Right cardiac atrium (tissue), 5 donors: ENCODE results near the gene PTPRD. TPM values are rescaled to one million over a fixed set of nuclear protein-coding genes. Genes with fewer than 3 reads are reported as not detected.
"Not testable (repeated sequence)": the region's sequence is repeated elsewhere in the genome, so short reads cannot be mapped to it uniquely, and the experiment has no call there.

Experiments
- ATAC-seq, 2 donors: fragments of 200-7000 bp; cut with Tn5 transposase; one replicate each; pipeline versions ENCODE4 v1.8.0 to v1.9.1; 2020; ENCODE audit warnings: moderate library complexity in 2 of 2, mild to moderate bottlenecking in 1 of 2
- DNase-seq, 3 donors: peaks; one replicate each; pipeline ENCODE4 v3.0.0-alpha.2; 2020
- H3K27ac ChIP-seq: one replicate; pipeline ENCODE4 v1.5.1; 2013; ENCODE audit warnings: mild to moderate bottlenecking, low read length, control low read depth, moderate library complexity
- H3K27me3 ChIP-seq: one replicate; pipeline ENCODE4 v1.6.1; 2013; ENCODE audit not compliant: control insufficient read depth, insufficient read depth
- H3K4me1 ChIP-seq: one replicate; pipeline ENCODE4 v1.6.1; 2013; ENCODE audit warnings: low read length; ENCODE audit not compliant: control insufficient read depth, insufficient read depth
- H3K4me3 ChIP-seq: one replicate; pipeline ENCODE4 v1.5.1; 2013; ENCODE audit warnings: low read length, control low read depth
- H3K9me3 ChIP-seq: one replicate; pipeline ENCODE4 v1.6.1; 2013; ENCODE audit warnings: low read length; ENCODE audit not compliant: control insufficient read depth
- WGBS: extraction: QIAGEN DNeasy Blood & Tissue Kit; methylation state at CpG from one replicate; pipeline ENCODE4 v1.1.7; 2013; 5-methylcytosine and 5-hydroxymethylcytosine counted together
- intact Hi-C, 4 donors: fragments of 100-400 bp; cut with DNase I; formaldehyde crosslinking; loops; one replicate each; pipeline versions ENCODE4 v1.11.0 to v1.14.0; 2022 to 2023
- polyA plus RNA-seq: library from polyadenylated mRNA; stranded (reverse); fragments of 200-250 nt; gene quantifications from one replicate; pipeline ENCODE4 v1.2.3, GENCODE V29; 2013
- total RNA-seq, 4 donors: library from RNA; stranded (reverse); fragmentation: NEBNext Ultra II Directional; extraction: Animal tissue kit (Norgen Biotek cat#: 25700); gene quantifications; one replicate each; pipeline ENCODE4 v1.2.1, GENCODE V29; 2021
- donor health status: healthy with polysubstance abuse.
- donor health status: DM: no; HTN: yes; CAD: no.
- donor health status: DM: no; HTN: no; CAD: no.
- donor health status: DM: no; HTN: yes; CAD: no; lungs with severe emphysema.
- donor health status: DM: yes; HTN: yes; CAD: no.

Gene PTPRD
- total and polyA plus RNA-seq, 5 donors = 1.3 to 11.8 (median 7.1) TPM

DNA sequence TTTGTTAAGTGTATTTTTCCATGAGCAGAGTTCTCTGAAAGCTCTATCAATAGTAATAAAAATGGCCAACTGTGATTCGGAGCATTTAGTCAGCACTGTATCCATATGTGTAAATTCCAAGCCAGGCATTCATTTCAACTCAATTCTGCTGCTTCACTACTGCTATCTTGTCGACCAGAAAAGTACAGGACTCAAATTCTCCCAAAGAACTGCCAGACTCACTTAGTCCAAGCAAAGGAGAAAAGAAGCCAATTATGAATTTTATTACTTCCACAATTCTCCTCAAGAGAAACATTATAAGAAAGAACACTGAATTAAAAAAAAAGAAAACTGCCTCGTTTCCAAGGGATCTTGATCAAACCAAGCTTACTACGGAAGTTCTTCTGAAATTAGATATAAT is 1906.9 kb downstream of the PTPRD start:
- WGBS = 46% methylated on average over 4 of the region's 4 CpGs
- H3K4me3 ChIP-seq = no peak overlapping the region
- no peaks in the 10 kb centered on the region for H3K9me3 ChIP-seq
- H3K4me1 ChIP-seq = no peaks in the 10 kb centered on the region
- no peak for ATAC-seq
- DNase-seq = no peak
- H3K27ac ChIP-seq = no peak overlapping the region
- intact Hi-C loops = no loop called here
- H3K27me3 ChIP-seq = no peaks in the 10 kb centered on the region

- 57% methylated on average over 3 of the region's 3 CpGs for WGBS
- Histone ChIP-seq H3K9me3 (no peaks in the 10 kb centered on the region), H3K27ac (no peak overlapping the region), H3K4me1 (no peaks in the 10 kb centered on the region), H3K4me3 (no peak overlapping the region), H3K27me3 (no peaks in the 10 kb centered on the region)
- intact Hi-C loops = no loop called here
- DNase-seq (no peak), ATAC-seq (no peak)
These were observed 1908.9 kb downstream of the PTPRD start for GRCh38 chr9:8703904-8704303.

- no peaks in the 10 kb centered on the region for H3K9me3 ChIP-seq
- H3K4me3 ChIP-seq = no peak overlapping the region
- 63% methylated on average over 4 of the region's 4 CpGs for WGBS
- H3K27me3 ChIP-seq = no peaks in the 10 kb centered on the region
- no peak for ATAC-seq
- intact Hi-C loops = no loop called here
- DNase-seq = no peak
- no peaks in the 10 kb centered on the region for H3K4me1 ChIP-seq
- no peak overlapping the region for H3K27ac ChIP-seq
These were observed 1910.9 kb downstream of the PTPRD start for GRCh38 chr9:8701904-8702303.

DNA sequence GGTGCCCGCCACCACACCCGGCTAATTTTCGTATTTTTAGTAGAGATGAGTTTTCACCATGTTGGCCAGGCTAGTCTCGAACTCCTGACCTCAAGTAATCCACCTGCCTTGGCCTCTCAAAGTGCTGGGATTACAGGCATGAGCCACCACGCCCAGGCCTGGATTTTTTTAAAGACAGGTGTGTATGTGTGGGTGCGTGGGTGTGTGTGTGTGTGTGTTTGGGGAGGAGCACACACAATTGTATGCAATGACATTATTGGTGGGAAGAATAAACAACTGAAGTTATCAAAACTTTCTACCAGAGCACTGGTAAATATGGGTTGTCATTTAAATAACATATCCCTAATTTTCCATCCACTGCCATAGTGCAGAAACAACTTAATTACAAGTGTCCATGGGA is 1915.2 kb downstream of the PTPRD start:
- intact Hi-C loops, ATAC-seq, DNase-seq, H3K9me3 ChIP-seq, H3K27me3 ChIP-seq, H3K4me1 ChIP-seq, H3K4me3 ChIP-seq, H3K27ac ChIP-seq: not testable (repeated sequence)
- 91% methylated on average over 6 of the region's 6 CpGs for WGBS

DNA sequence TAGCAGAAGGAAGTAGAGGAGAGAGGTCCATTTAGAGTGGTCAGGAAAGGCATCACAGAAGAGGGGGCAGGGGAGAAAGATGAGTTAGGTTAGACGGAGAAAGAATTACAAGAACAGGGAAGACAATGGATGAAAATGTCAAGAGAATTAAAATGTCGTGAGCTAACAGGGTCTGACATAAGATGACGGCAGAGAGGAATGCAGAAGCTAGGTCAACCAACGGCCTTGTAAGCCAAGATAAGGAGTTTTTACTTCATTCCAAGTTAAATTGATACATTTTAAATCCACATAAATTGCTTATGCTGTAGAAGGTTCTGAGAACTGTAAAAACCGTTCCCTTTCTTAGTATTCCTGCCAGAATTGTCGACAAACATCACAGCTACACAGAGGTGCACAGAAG is 1916.3 kb downstream of the PTPRD start:
- Histone ChIP-seq H3K9me3 (no peaks in the 10 kb centered on the region), H3K4me1 (no peaks in the 10 kb centered on the region), H3K27ac (no peak overlapping the region), H3K27me3 (no peaks in the 10 kb centered on the region), H3K4me3 (no peak overlapping the region)
- 63% methylated on average over 6 of the region's 6 CpGs for whole genome bisulfite sequencing
- DNase-seq (no peak), ATAC-seq (no peak)
- intact Hi-C loops = no loop called here

DNA sequence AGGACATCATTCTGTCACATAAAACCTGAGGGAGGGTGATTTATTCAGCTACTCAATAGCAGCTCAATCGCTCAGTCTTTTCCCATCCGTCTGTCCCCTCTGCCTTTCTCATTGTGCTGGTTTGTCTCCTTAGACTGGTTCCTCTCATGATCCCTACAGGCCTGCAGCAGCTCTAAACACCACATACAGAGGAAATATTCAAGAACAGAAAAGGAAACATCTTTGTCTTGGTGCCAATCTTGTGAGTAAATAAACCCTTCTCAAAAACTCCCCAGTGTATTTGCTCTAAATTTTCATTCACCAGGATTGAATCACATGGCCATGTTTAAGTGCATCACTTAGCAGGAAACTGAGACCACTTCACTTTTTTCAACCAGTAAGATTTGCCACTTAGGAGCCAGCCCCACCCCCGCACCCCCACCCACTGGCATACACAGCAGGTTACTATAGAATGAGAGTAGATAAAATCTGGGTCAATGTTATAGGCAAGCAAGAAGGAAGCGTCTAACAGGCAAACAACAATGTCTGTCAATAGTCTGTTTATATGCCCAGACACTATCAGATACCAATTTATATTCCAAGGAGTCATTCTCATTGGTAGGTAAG is 1917.7 kb downstream of the PTPRD start:
- H3K27ac ChIP-seq = no peak overlapping the region

DNA sequence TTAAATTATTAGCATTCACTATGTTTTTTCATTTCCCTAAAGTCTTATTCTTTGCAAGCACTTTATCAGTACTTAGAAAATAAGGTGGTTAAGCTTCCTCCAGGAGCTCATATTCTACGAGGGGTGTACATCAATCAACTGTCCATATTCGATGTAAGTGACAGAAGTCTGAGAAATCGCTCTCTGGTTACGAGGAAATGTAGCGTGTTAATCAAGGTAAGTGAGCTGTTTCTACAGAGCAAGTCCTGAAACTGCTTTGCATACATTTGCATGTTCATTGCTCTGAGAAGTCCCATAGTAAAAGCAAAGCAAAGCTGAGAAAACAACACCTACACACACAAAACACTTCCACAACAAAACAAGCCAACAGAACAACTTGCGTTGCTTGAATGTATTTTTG is 1919.3 kb downstream of the PTPRD start:
- WGBS = 84% methylated on average over 6 of the region's 6 CpGs
- H3K27me3 ChIP-seq = no peaks in the 10 kb centered on the region
- H3K9me3 ChIP-seq = no peaks in the 10 kb centered on the region
- H3K4me3 ChIP-seq = no peak overlapping the region
- no peaks in the 10 kb centered on the region for H3K4me1 ChIP-seq
- intact Hi-C loops = no loop called here
- H3K27ac ChIP-seq = no peak overlapping the region
- no peak for ATAC-seq
- DNase-seq = no peak

More for the DNA sequence above, 1917.7 kb downstream of the PTPRD start:
- Histone ChIP-seq H3K4me1 (no peaks in the 10 kb centered on the region), H3K9me3 (no peaks in the 10 kb centered on the region), H3K27me3 (no peaks in the 10 kb centered on the region), H3K4me3 (no peak overlapping the region)
- DNase-seq (no peak), ATAC-seq (no peak)
- intact Hi-C loops = no loop called here
- WGBS = 79% methylated on average over 4 of the region's 4 CpGs

GRCh38 chr9:8686516-8686915 is 1926.3 kb downstream of the PTPRD start:
- Histone ChIP-seq H3K4me3 (no peak overlapping the region), H3K27me3 (no peaks in the 10 kb centered on the region), H3K9me3 (no peaks in the 10 kb centered on the region), H3K4me1 (no peaks in the 10 kb centered on the region), H3K27ac (no peak overlapping the region)
- intact Hi-C loops = no loop called here
- ATAC-seq (peak; percentile 29 to 38), DNase-seq (no peak)
- 78% methylated on average over 2 of the region's 2 CpGs for WGBS

- no peaks in the 10 kb centered on the region for H3K27me3 ChIP-seq
- no peaks in the 10 kb centered on the region for H3K9me3 ChIP-seq
- H3K27ac ChIP-seq = no peak overlapping the region
- 65% methylated on average over 3 of the region's 3 CpGs for WGBS
- no peak for DNase-seq
- H3K4me3 ChIP-seq = no peak overlapping the region
- intact Hi-C loops = no loop called here
- no peaks in the 10 kb centered on the region for H3K4me1 ChIP-seq
- no peak for ATAC-seq
These were observed 1927.0 kb downstream of the PTPRD start for GRCh38 chr9:8685825-8686224.

DNA sequence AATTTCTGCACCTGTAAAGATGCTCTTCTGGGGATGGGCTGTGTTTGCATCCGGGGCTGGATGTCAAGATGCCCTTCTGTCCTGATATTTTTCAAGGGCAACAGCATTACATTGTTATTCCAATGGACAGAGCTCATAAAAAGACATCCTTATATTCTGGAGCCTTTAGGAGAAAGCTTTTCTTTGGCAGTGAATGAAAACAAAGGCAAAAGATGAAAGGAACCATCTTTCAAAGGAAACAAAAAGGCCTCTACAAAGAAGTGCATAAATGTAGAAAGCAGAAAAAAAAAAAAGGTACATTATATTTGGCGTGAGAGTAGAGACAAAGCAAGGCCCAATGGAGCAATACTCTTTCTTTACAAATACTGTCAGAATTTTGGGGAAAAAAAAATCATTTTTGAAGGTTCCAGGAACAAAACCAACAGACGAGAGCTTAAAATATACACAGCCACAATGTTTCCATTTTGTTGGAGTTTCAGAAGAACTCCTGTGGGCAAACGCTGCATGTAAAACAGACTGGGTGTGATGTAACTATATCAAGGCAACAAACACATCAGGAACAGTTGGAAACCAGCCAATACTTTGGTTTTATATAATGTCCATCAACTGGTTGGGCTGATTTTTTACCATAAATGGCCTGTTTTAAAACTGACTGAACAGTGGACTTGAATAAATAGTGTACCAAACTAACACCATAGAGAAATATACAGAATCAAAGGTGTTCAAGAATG is 1927.7 kb downstream of the PTPRD start:
- Histone ChIP-seq H3K4me3 (no peak overlapping the region), H3K9me3 (no peaks in the 10 kb centered on the region), H3K4me1 (no peaks in the 10 kb centered on the region), H3K27ac (no peak overlapping the region), H3K27me3 (no peaks in the 10 kb centered on the region)
- intact Hi-C loops = no loop called here
- DNase-seq (no peak), ATAC-seq (no peak)
- WGBS = 77% methylated on average over 4 of the region's 4 CpGs

DNA sequence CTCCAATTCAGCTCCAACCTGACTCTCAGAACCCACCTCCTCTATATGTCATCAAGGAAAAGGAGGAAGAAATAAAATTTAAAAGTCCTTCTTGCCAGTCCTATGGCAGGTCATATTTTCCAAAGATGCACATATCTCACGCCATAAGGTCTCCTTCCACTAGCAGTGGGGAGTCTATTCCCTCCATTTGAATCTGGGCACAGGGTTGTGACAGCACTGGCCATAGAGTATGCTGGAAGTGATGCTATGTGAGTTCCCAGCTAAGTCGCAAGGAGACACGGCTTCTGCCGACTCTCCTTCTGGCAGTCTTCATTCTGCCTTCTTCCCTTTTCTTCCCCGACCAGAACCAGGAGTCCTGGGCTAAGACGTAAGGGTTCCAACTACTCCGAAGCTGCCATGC is 1929.3 kb downstream of the PTPRD start:
- Histone ChIP-seq H3K4me1 (no peaks in the 10 kb centered on the region), H3K27ac (no peak overlapping the region), H3K27me3 (no peaks in the 10 kb centered on the region), H3K9me3 (no peaks in the 10 kb centered on the region), H3K4me3 (no peak overlapping the region)
- DNase-seq (no peak), ATAC-seq (no peak)
- intact Hi-C loops = no loop called here
- WGBS = 87% methylated on average over 7 of the region's 7 CpGs
